BLaER1 (cell line): ENCODE results near the gene ZHX3.
A peak's percentile ranks its signal among the peaks of the same experiment; 100 is the strongest.
"Not testable (repeated sequence)": the region's sequence is repeated elsewhere in the genome, so short reads cannot be mapped to it uniquely, and the experiment has no call there.

Source experiments
- H3K27ac ChIP-seq: shearing (Covaris generic); formaldehyde crosslinking; 2 replicates; pipeline ENCODE4 v1.8.1; 2022
- H3K27me3 ChIP-seq: shearing (Covaris generic); formaldehyde crosslinking; 2 replicates; pipeline ENCODE4 v1.8.1; 2022
- H3K36me3 ChIP-seq: shearing (Covaris generic); formaldehyde crosslinking; 2 replicates; pipeline ENCODE4 v1.8.1; 2022
- H3K4me1 ChIP-seq: shearing (Covaris generic); formaldehyde crosslinking; 2 replicates; pipeline ENCODE4 v1.8.1; 2022
- H3K4me2 ChIP-seq: shearing (Covaris generic); formaldehyde crosslinking; 2 replicates; pipeline ENCODE4 v1.8.1; 2022
- H3K4me3 ChIP-seq: shearing (Covaris generic); formaldehyde crosslinking; 2 replicates; pipeline ENCODE4 v1.8.1; 2022
- H3K9ac ChIP-seq: shearing (Covaris generic); formaldehyde crosslinking; 2 replicates; pipeline ENCODE4 v1.8.1; 2022
- H3K9me3 ChIP-seq: shearing (Covaris generic); formaldehyde crosslinking; 2 replicates; pipeline ENCODE4 v1.8.1; 2022
- H4K20me1 ChIP-seq: shearing (Covaris generic); formaldehyde crosslinking; 2 replicates; pipeline ENCODE4 v1.8.1; 2022
- Cebpa-rat ChIP-seq: shearing (Covaris generic); IDR thresholded peaks from 2 replicates; pipeline ENCODE4 v1.8.1; 2022

The ZHX3 gene

GRCh38 chr20:41245086-41245707 lies 72.3 kb downstream of the ZHX3 start:
- H3K9ac ChIP-seq = peak overlapping the region; percentile 43; the same call in 1 of the 2 replicates
- no peaks in the 10 kb centered on the region for H3K27me3 ChIP-seq
- H3K9me3 ChIP-seq = no peaks in the 10 kb centered on the region
- H3K4me2 ChIP-seq = peak overlapping the region; percentile 58
- peaks cover 53% of the 10 kb centered on the region for H3K4me1 ChIP-seq
- 0 out of 2 replicates have a peak overlapping the region, but pooled peaks have one; percentile 12 for H3K27ac ChIP-seq
- H3K36me3 ChIP-seq = no peaks in the 10 kb centered on the region
- H3K4me3 ChIP-seq = no peak overlapping the region
- no peaks in the 10 kb centered on the region for H4K20me1 ChIP-seq
- TF ChIP-seq Cebpa-rat = no peak

GRCh38 chr20:41242807-41243206 lies 74.7 kb downstream of the ZHX3 start:
- peaks cover 36% of the 10 kb centered on the region for H3K4me1 ChIP-seq
- H3K27me3 ChIP-seq = no peaks in the 10 kb centered on the region
- H3K4me3 ChIP-seq = no peak overlapping the region
- no peaks in the 10 kb centered on the region for H4K20me1 ChIP-seq
- 0 out of 2 replicates have a peak, but pooled peaks cover 4% of the 10 kb centered on the region for H3K9me3 ChIP-seq
- H3K9ac ChIP-seq = no peak overlapping the region
- no peak overlapping the region for H3K27ac ChIP-seq
- H3K4me2 ChIP-seq = peak overlapping the region; percentile 24
- no peaks in the 10 kb centered on the region for H3K36me3 ChIP-seq
- TF ChIP-seq Cebpa-rat = no peak

GRCh38 chr20:41242352-41242751 lies 75.2 kb downstream of the ZHX3 start:
- peak overlapping the region; percentile 24 for H3K4me2 ChIP-seq
- H3K4me1 ChIP-seq = peaks cover 32% of the 10 kb centered on the region
- no peak overlapping the region for H3K27ac ChIP-seq
- no peak for TF ChIP-seq Cebpa-rat
- H4K20me1 ChIP-seq = no peaks in the 10 kb centered on the region
- no peak overlapping the region for H3K9ac ChIP-seq
- H3K4me3 ChIP-seq = no peak overlapping the region
- no peaks in the 10 kb centered on the region for H3K36me3 ChIP-seq
- no peaks in the 10 kb centered on the region for H3K27me3 ChIP-seq
- 0 out of 2 replicates have a peak, but pooled peaks cover 4% of the 10 kb centered on the region for H3K9me3 ChIP-seq

- H3K4me3 ChIP-seq, H3K4me1 ChIP-seq, H4K20me1 ChIP-seq, H3K9ac ChIP-seq, H3K4me2 ChIP-seq, H3K36me3 ChIP-seq, H3K27ac ChIP-seq, H3K9me3 ChIP-seq, H3K27me3 ChIP-seq: not testable (repeated sequence)
These were observed 80.3 kb downstream of the ZHX3 start for GRCh38 chr20:41237233-41237632.

GRCh38 chr20:41236818-41237217 lies 80.7 kb downstream of the ZHX3 start:
- H3K36me3 ChIP-seq, H3K4me2 ChIP-seq, H3K4me3 ChIP-seq, H3K27ac ChIP-seq, H3K27me3 ChIP-seq, H4K20me1 ChIP-seq, H3K9me3 ChIP-seq, H3K9ac ChIP-seq: not testable (repeated sequence)
- peaks cover 10% of the 10 kb centered on the region for H3K4me1 ChIP-seq

- Histone ChIP-seq H3K4me2 (no peak overlapping the region), H3K9me3 (0 out of 2 replicates have a peak, but pooled peaks cover 4% of the 10 kb centered on the region)
These were observed 83.0 kb downstream of the ZHX3 start for GRCh38 chr20:41234546-41234945.

GRCh38 chr20:41234041-41234440 lies 83.5 kb downstream of the ZHX3 start:
- H3K36me3 ChIP-seq = no peaks in the 10 kb centered on the region
- H3K9me3 ChIP-seq = no peaks in the 10 kb centered on the region
- no peak for TF ChIP-seq Cebpa-rat
- no peak overlapping the region for H3K9ac ChIP-seq
- peaks cover 13% of the 10 kb centered on the region for H3K4me1 ChIP-seq
- peaks cover 7% of the 10 kb centered on the region; the same call in 1 of the 2 replicates for H4K20me1 ChIP-seq
- no peaks in the 10 kb centered on the region for H3K27me3 ChIP-seq
- no peak overlapping the region for H3K4me2 ChIP-seq
- no peak overlapping the region for H3K27ac ChIP-seq
- H3K4me3 ChIP-seq = no peak overlapping the region

More at GRCh38 chr20:41234546-41234945, 83.0 kb downstream of the ZHX3 start:
- Histone ChIP-seq H3K36me3 (no peaks in the 10 kb centered on the region), H3K4me1 (peaks cover 13% of the 10 kb centered on the region), H4K20me1 (peaks cover 7% of the 10 kb centered on the region; the same call in 1 of the 2 replicates), H3K27me3 (no peaks in the 10 kb centered on the region), H3K9ac (no peak overlapping the region), H3K27ac (no peak overlapping the region), H3K4me3 (no peak overlapping the region)
- TF ChIP-seq Cebpa-rat = no peak

GRCh38 chr20:41232973-41233926 lies 84.3 kb downstream of the ZHX3 start:
- Histone ChIP-seq H3K9me3 (no peaks in the 10 kb centered on the region), H3K36me3 (no peaks in the 10 kb centered on the region), H3K27me3 (no peaks in the 10 kb centered on the region), H3K9ac (no peak overlapping the region), H3K4me3 (no peak overlapping the region), H3K4me1 (peaks cover 13% of the 10 kb centered on the region), H3K27ac (no peak overlapping the region), H4K20me1 (peaks cover 7% of the 10 kb centered on the region; the same call in 1 of the 2 replicates), H3K4me2 (peak overlapping the region; percentile 39; the same call in 1 of the 2 replicates)
- TF ChIP-seq Cebpa-rat = no peak

GRCh38 chr20:41231136-41231535 lies 86.4 kb downstream of the ZHX3 start:
- no peak overlapping the region for H3K9ac ChIP-seq
- H3K27ac ChIP-seq = no peak overlapping the region
- H3K9me3 ChIP-seq = no peaks in the 10 kb centered on the region
- TF ChIP-seq Cebpa-rat = no peak
- no peak overlapping the region for H3K4me3 ChIP-seq
- no peak overlapping the region for H3K4me2 ChIP-seq
- H3K4me1 ChIP-seq = peaks cover 13% of the 10 kb centered on the region
- H3K27me3 ChIP-seq = no peaks in the 10 kb centered on the region
- no peaks in the 10 kb centered on the region for H3K36me3 ChIP-seq
- H4K20me1 ChIP-seq = peaks cover 7% of the 10 kb centered on the region; the same call in 1 of the 2 replicates

GRCh38 chr20:41230136-41230535 lies 87.4 kb downstream of the ZHX3 start:
- H3K27ac ChIP-seq = no peak overlapping the region
- no peak overlapping the region for H3K9ac ChIP-seq
- no peaks in the 10 kb centered on the region for H3K36me3 ChIP-seq
- H3K4me2 ChIP-seq = no peak overlapping the region
- no peaks in the 10 kb centered on the region for H3K9me3 ChIP-seq
- peaks cover 13% of the 10 kb centered on the region for H3K4me1 ChIP-seq
- H3K4me3 ChIP-seq = no peak overlapping the region
- no peaks in the 10 kb centered on the region for H3K27me3 ChIP-seq
- peaks cover 7% of the 10 kb centered on the region; the same call in 1 of the 2 replicates for H4K20me1 ChIP-seq
- no peak for TF ChIP-seq Cebpa-rat
